Osteocyte (in vitro differentiated cells): ENCODE results near the gene NFASC. TPM values are rescaled to one million over a fixed set of nuclear protein-coding genes. Genes with fewer than 3 reads are reported as not detected.

ENCODE experiments used
- DNase-seq: peaks from one replicate; pipeline ENCODE4 v3.0.0; 2021; ENCODE audit warnings: mixed read lengths; ENCODE audit not compliant: unreplicated experiment; ENCODE audit errors: extremely low spot score
- H3K27ac Mint-ChIP-seq: one replicate; pipeline ENCODE4 v1.8.0; 2021; ENCODE audit warnings: mild to moderate bottlenecking, mixed read lengths; ENCODE audit not compliant: unreplicated experiment
- H3K27me3 Mint-ChIP-seq: one replicate; pipeline ENCODE4 v1.8.0; 2021; ENCODE audit warnings: mixed read lengths; ENCODE audit not compliant: unreplicated experiment
- H3K36me3 Mint-ChIP-seq: one replicate; pipeline ENCODE4 v1.8.0; 2021; ENCODE audit warnings: mixed read lengths; ENCODE audit not compliant: unreplicated experiment
- H3K4me1 Mint-ChIP-seq: one replicate; pipeline ENCODE4 v1.8.0; 2021; ENCODE audit warnings: mixed read lengths; ENCODE audit not compliant: unreplicated experiment
- H3K4me3 Mint-ChIP-seq: one replicate; pipeline ENCODE4 v1.8.0; 2021; ENCODE audit warnings: mild to moderate bottlenecking, moderate library complexity, mixed read lengths; ENCODE audit not compliant: unreplicated experiment
- H3K9me3 Mint-ChIP-seq: one replicate; pipeline ENCODE4 v1.8.0; 2021; ENCODE audit warnings: mixed read lengths; ENCODE audit not compliant: unreplicated experiment
- total RNA-seq: library from RNA; stranded (reverse); gene quantifications from 2 replicates; pipeline ENCODE4 v1.2.1, GENCODE V29; 2021
- TF ChIP-seq, protein P1 (sequence below): fragments of 200-600 bp; sonication (generic); IDR thresholded peaks from 2 replicates; pipeline ENCODE4 v1.5.0; 2021; ENCODE audit warnings: antibody characterized with exemption, mild to moderate bottlenecking, moderate library complexity

Gene NFASC
- total RNA-seq, 1 donor from 2014 or later: not detected

DNA sequence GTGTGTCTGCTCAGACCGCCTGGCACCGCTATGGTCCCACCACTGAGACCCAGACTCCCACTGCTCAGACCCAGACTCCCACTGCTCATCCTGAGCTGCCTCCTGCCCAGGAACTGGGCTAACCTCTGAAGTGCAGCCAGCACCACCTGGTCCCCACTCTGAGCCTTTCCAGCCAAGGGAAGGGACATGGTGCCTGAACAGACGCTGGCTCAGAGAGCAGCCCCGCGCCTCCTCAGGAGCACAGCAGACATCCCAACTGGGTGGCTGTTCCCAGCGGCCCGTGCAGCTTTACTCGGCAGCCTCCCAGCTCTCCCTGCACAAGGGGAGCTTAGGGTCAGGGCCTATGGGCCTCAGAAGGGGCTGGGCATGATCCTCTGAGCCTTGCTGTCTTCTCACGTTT lies 144.6 kb downstream of the NFASC start:
- Mint-ChIP-seq H3K4me1 (peaks cover 2% of the 10 kb centered on the region), H3K4me3 (no peak overlapping the region), H3K9me3 (no peaks in the 10 kb centered on the region), H3K36me3 (no peaks in the 10 kb centered on the region), H3K27ac (no peak overlapping the region), H3K27me3 (peaks cover 23% of the 10 kb centered on the region)
- DNase-seq: no peak
- TF ChIP-seq, protein P1, sequence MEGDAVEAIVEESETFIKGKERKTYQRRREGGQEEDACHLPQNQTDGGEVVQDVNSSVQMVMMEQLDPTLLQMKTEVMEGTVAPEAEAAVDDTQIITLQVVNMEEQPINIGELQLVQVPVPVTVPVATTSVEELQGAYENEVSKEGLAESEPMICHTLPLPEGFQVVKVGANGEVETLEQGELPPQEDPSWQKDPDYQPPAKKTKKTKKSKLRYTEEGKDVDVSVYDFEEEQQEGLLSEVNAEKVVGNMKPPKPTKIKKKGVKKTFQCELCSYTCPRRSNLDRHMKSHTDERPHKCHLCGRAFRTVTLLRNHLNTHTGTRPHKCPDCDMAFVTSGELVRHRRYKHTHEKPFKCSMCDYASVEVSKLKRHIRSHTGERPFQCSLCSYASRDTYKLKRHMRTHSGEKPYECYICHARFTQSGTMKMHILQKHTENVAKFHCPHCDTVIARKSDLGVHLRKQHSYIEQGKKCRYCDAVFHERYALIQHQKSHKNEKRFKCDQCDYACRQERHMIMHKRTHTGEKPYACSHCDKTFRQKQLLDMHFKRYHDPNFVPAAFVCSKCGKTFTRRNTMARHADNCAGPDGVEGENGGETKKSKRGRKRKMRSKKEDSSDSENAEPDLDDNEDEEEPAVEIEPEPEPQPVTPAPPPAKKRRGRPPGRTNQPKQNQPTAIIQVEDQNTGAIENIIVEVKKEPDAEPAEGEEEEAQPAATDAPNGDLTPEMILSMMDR: no peak

DNA sequence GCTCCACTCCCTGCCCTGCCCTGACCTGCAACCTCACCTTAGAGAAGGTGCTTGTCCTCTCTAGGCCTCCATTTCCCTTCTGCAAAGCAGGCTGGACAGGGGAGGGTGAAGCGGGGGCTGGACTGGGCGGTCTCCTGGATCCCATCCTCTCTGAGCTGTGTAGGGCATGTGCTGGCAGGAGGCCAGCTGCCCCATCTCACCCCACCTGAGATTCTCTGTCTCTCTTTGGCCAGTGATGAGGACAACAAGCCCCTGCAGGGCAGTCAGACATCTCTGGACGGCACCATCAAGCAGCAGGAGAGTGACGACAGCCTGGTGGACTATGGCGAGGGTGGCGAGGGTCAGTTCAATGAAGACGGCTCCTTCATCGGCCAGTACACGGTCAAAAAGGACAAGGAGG lies 145.4 kb downstream of the NFASC start:
- peaks cover 28% of the 10 kb centered on the region for H3K27me3 Mint-ChIP-seq
- TF ChIP-seq, protein P1: no peak
- H3K27ac Mint-ChIP-seq: no peak overlapping the region
- no peaks in the 10 kb centered on the region for H3K36me3 Mint-ChIP-seq
- no peaks in the 10 kb centered on the region for H3K9me3 Mint-ChIP-seq
- peaks cover 2% of the 10 kb centered on the region for H3K4me1 Mint-ChIP-seq
- no peak for DNase-seq
- H3K4me3 Mint-ChIP-seq: no peak overlapping the region

- Mint-ChIP-seq H3K4me1 (peaks cover 2% of the 10 kb centered on the region), H3K4me3 (no peak overlapping the region), H3K27ac (no peak overlapping the region), H3K9me3 (no peaks in the 10 kb centered on the region), H3K36me3 (no peaks in the 10 kb centered on the region), H3K27me3 (peaks cover 30% of the 10 kb centered on the region)
- TF ChIP-seq, protein P1: no peak
- no peak for DNase-seq
Measured at GRCh38 chr1:205016584-205016983, 145.9 kb downstream of the NFASC start.

DNA sequence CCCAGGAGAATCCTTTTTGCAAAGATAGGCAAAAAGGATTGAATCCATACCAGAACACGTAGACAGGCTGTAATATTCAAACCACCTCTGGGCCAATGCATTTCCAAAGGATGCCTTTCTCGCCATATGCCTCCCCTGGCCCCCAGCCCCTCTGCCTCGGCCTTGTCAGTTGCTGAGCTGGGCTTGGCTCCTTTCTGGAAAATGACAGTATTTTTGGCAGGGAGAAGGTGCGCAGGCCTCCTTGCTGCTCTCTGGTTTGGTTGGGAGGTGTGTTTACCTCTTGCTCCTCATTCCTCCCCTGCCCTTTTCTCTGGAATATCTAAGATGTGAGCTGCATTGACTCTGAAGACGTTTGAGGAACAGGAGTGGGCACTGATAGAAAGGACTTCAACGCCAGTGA lies 146.3 kb downstream of the NFASC start:
- TF ChIP-seq, protein P1: no peak
- Mint-ChIP-seq H3K36me3 (no peaks in the 10 kb centered on the region), H3K9me3 (no peaks in the 10 kb centered on the region), H3K4me1 (peaks cover 2% of the 10 kb centered on the region), H3K27me3 (peaks cover 33% of the 10 kb centered on the region), H3K4me3 (no peak overlapping the region), H3K27ac (no peak overlapping the region)
- no peak for DNase-seq

DNA sequence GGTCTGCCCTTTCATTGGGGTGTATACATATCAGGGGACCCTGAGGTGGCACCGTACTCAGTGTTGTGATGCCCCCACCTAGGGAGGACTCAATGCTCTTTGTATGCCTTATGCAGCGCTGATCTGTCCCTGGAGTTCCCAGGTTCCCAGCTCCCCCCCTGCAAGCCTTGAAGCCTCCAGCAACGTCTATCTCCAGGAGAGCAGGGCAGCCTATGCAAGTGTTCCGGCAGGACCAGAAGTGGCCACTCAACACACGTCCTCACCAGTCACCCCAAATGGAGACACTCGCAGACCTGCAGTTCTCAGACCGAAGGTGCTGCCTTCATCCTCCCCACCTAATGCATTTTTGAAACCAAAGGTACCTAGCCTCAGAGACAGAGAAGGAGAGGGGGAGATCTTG lies 147.1 kb downstream of the NFASC start:
- H3K4me1 Mint-ChIP-seq: peaks cover 2% of the 10 kb centered on the region
- no peak for DNase-seq
- no peak overlapping the region for H3K27ac Mint-ChIP-seq
- no peak overlapping the region for H3K4me3 Mint-ChIP-seq
- TF ChIP-seq, protein P1: no peak
- H3K9me3 Mint-ChIP-seq: no peaks in the 10 kb centered on the region
- no peaks in the 10 kb centered on the region for H3K36me3 Mint-ChIP-seq
- peaks cover 37% of the 10 kb centered on the region for H3K27me3 Mint-ChIP-seq
